Sigmoid colon (tissue), 4 donors: ENCODE measurements around the gene SLC34A3.

Experiments
- CTCF ChIP-seq, 4 experiments: fragments of 450-650 bp in 3 of 4; fragments of 200-600 bp in 1 of 4; IDR thresholded peaks; one replicate each; pipeline ENCODE4 v1.5.1; 2016 to 2019; ENCODE audit warnings: antibody characterized with exemption in 4 of 4, mild to moderate bottlenecking in 3 of 4, moderate library complexity in 2 of 4
- EP300 ChIP-seq, 4 donors: sonication (generic); formaldehyde crosslinking; IDR thresholded peaks; one replicate each; pipeline ENCODE4 v1.6.1; 2017; ENCODE audit warnings: antibody characterized with exemption in 4 of 4
- POLR2A ChIP-seq, 2 donors: fragments of 450-650 bp; IDR thresholded peaks; one replicate each; pipeline ENCODE4 v1.6.1; 2016; ENCODE audit warnings: antibody characterized with exemption in 2 of 2, mild to moderate bottlenecking in 2 of 2, moderate library complexity in 2 of 2
- POLR2AphosphoS5 ChIP-seq, 4 donors: sonication (generic); formaldehyde crosslinking; IDR thresholded peaks; one replicate each; pipeline ENCODE4 v1.6.1; 2017; ENCODE audit warnings: antibody characterized with exemption in 4 of 4

DNA sequence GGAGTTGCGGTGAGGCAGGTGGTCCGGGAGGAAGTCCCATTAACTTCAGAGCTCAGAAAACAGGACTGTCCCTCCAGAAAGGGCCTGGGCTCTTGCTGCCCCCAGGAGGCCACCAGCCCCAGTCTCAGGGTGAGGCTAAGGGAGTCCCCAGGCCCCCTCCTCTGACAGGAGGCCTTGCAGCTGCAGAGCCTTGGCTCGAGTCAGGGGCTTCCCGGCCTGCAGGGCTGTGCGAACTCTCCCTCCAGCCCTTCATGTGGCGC is 17.1 kb downstream of the SLC34A3 start:
- no peak for TF ChIP-seq CTCF (IDR thresholded peaks at IDR 0.05)
- no peak for TF ChIP-seq POLR2A (IDR thresholded peaks at IDR 0.05)
- no peak for TF ChIP-seq EP300 (IDR thresholded peaks at IDR 0.05)
- no peak for TF ChIP-seq POLR2AphosphoS5 (IDR thresholded peaks at IDR 0.05)
